NCI-H446 treated with DMSO at 0.1 percent for 48 hours (cell line): ENCODE results near the gene SEPHS1.

Source experiments
- DNase-seq: peaks from one replicate; lab custom pipeline; 2025; lab: John Stamatoyannopoulos, UW

Gene SEPHS1

GRCh38 chr10:13328126-13328525 lies 20.0 kb downstream of the SEPHS1 start:
- no peak for DNase-seq

GRCh38 chr10:13327534-13327933 lies 20.6 kb downstream of the SEPHS1 start:
- DNase-seq: no peak

- no peak for DNase-seq
Measured at GRCh38 chr10:13322615-13323148, 25.4 kb downstream of the SEPHS1 start.

GRCh38 chr10:13321576-13321975 lies 26.5 kb downstream of the SEPHS1 start:
- DNase-seq: no peak

GRCh38 chr10:13319166-13319565 lies 28.9 kb downstream of the SEPHS1 start:
- no peak for DNase-seq

- no peak for DNase-seq
Measured at GRCh38 chr10:13317474-13317873, 30.6 kb downstream of the SEPHS1 start.

- DNase-seq: no peak
Measured at GRCh38 chr10:13316635-13317311, 31.3 kb downstream of the SEPHS1 start.

GRCh38 chr10:13315361-13315760 lies 32.7 kb downstream of the SEPHS1 start:
- DNase-seq: no peak

- no peak for DNase-seq
Measured at GRCh38 chr10:13311177-13311575, 36.9 kb downstream of the SEPHS1 start.

GRCh38 chr10:13310518-13311176 lies 37.4 kb downstream of the SEPHS1 start:
- no peak for DNase-seq

GRCh38 chr10:13309792-13310191 lies 38.3 kb downstream of the SEPHS1 start:
- DNase-seq: no peak

GRCh38 chr10:13308096-13308495 lies 40.0 kb downstream of the SEPHS1 start:
- no peak for DNase-seq

GRCh38 chr10:13306103-13306502 lies 42.0 kb downstream of the SEPHS1 start:
- DNase-seq: no peak

- no peak for DNase-seq
Measured at GRCh38 chr10:13302821-13303555, 45.1 kb downstream of the SEPHS1 start.

- peak; percentile 33 for DNase-seq
Measured at GRCh38 chr10:13299437-13300287, 48.4 kb downstream of the SEPHS1 start, which contains the start of gene PHYH. PHYH (minus strand) TSS chr10:13300064; CDS start chr10:13300042, 22 bp downstream.

GRCh38 chr10:13298748-13299436 lies 49.2 kb downstream of the SEPHS1 start:
- no peak for DNase-seq

- no peak for DNase-seq
Measured at GRCh38 chr10:13296476-13296875, 51.6 kb downstream of the SEPHS1 start.

GRCh38 chr10:13294784-13295183 lies 53.3 kb downstream of the SEPHS1 start:
- DNase-seq: no peak

GRCh38 chr10:13291821-13292773 lies 56.0 kb downstream of the SEPHS1 start:
- no peak for DNase-seq

- DNase-seq: no peak
Measured at GRCh38 chr10:13291061-13291460, 57.0 kb downstream of the SEPHS1 start.
